Measurements from ENCODE around the gene BORCS8.
"Not testable (repeated sequence)": the region's sequence is repeated elsewhere in the genome, so short reads cannot be mapped to it uniquely, and the experiment has no call there.

Gene BORCS8

GRCh38 chr19:19147344-19147743 lies 44.6 kb downstream of the BORCS8 start:
- DNase-seq (ENCODE audit: low read depth in 1 of 2, low spot score in 1 of 2): no peak
- no peak for TF ChIP-seq JUND (IDR thresholded peaks at IDR 0.05; ENCODE audit: low read depth)
- in situ Hi-C loops (cut with HindIII; ENCODE audit: low pct_unique_long_range_greater_than_20kb, low sequenced_read_pairs): no loop called here

- no peak for DNase-seq (ENCODE audit: low read depth in 1 of 2, low spot score in 1 of 2)
- TF ChIP-seq JUND (IDR thresholded peaks at IDR 0.05; ENCODE audit: low read depth): no peak
- in situ Hi-C loops (cut with HindIII; ENCODE audit: low pct_unique_long_range_greater_than_20kb, low sequenced_read_pairs): no loop called here
Observed at GRCh38 chr19:19146865-19147264, 45.1 kb downstream of the BORCS8 start.

GRCh38 chr19:19145684-19146608 lies 46.0 kb downstream of the BORCS8 start:
- peak; percentile 64 to 71 for DNase-seq (ENCODE audit: low read depth in 1 of 2, low spot score in 1 of 2)
- in situ Hi-C loops (cut with HindIII; ENCODE audit: low pct_unique_long_range_greater_than_20kb, low sequenced_read_pairs): no loop called here
- no peak for TF ChIP-seq JUND (IDR thresholded peaks at IDR 0.05; ENCODE audit: low read depth)

GRCh38 chr19:19145281-19145680 lies 46.7 kb downstream of the BORCS8 start:
- in situ Hi-C loops (cut with HindIII; ENCODE audit: low pct_unique_long_range_greater_than_20kb, low sequenced_read_pairs): no loop called here
- no peak for DNase-seq (ENCODE audit: low read depth in 1 of 2, low spot score in 1 of 2)
- TF ChIP-seq JUND (IDR thresholded peaks at IDR 0.05; ENCODE audit: low read depth): no peak

- peak in 1 of 2 experiments; percentile 15 for DNase-seq (ENCODE audit: low read depth in 1 of 2, low spot score in 1 of 2)
- in situ Hi-C loops (cut with HindIII; ENCODE audit: low pct_unique_long_range_greater_than_20kb, low sequenced_read_pairs): no loop called here
- TF ChIP-seq JUND (IDR thresholded peaks at IDR 0.05; ENCODE audit: low read depth): no peak
Observed at GRCh38 chr19:19142347-19142746, 49.6 kb downstream of the BORCS8 start.

GRCh38 chr19:19140476-19140875 lies 51.5 kb downstream of the BORCS8 start:
- TF ChIP-seq JUND (IDR thresholded peaks at IDR 0.05; ENCODE audit: low read depth): no peak
- in situ Hi-C loops (cut with HindIII; ENCODE audit: low pct_unique_long_range_greater_than_20kb, low sequenced_read_pairs): no loop called here
- no peak for DNase-seq (ENCODE audit: low read depth in 1 of 2, low spot score in 1 of 2)

- TF ChIP-seq JUND (IDR thresholded peaks at IDR 0.05; ENCODE audit: low read depth): no peak
- no peak for DNase-seq (ENCODE audit: low read depth in 1 of 2, low spot score in 1 of 2)
- in situ Hi-C loops (cut with HindIII; ENCODE audit: low pct_unique_long_range_greater_than_20kb, low sequenced_read_pairs): no loop called here
Observed at GRCh38 chr19:19139876-19140229, 52.1 kb downstream of the BORCS8 start.

- in situ Hi-C loops (cut with HindIII; ENCODE audit: low pct_unique_long_range_greater_than_20kb, low sequenced_read_pairs): no loop called here
- no peak for TF ChIP-seq JUND (IDR thresholded peaks at IDR 0.05; ENCODE audit: low read depth)
- peak; percentile 98 to 99 for DNase-seq (ENCODE audit: low read depth in 1 of 2, low spot score in 1 of 2)
Observed at GRCh38 chr19:19138109-19138981, 53.6 kb downstream of the BORCS8 start, which contains the start of gene TMEM161A. TMEM161A (minus strand) TSS chr19:19138478; CDS start chr19:19138428, 50 bp downstream.

- in situ Hi-C loops (cut with HindIII; ENCODE audit: low pct_unique_long_range_greater_than_20kb, low sequenced_read_pairs): no loop called here
Observed at GRCh38 chr19:19137556-19138108, 54.3 kb downstream of the BORCS8 start.

GRCh38 chr19:19135713-19136112 lies 56.2 kb downstream of the BORCS8 start:
- DNase-seq (ENCODE audit: low read depth in 1 of 2, low spot score in 1 of 2); in situ Hi-C loops (cut with HindIII; ENCODE audit: low pct_unique_long_range_greater_than_20kb, low sequenced_read_pairs): not testable (repeated sequence)

More at GRCh38 chr19:19137556-19138108, 54.3 kb downstream of the BORCS8 start:
- DNase-seq (ENCODE audit: low read depth in 1 of 2, low spot score in 1 of 2): no peak
- no peak for TF ChIP-seq JUND (IDR thresholded peaks at IDR 0.05; ENCODE audit: low read depth)

- TF ChIP-seq JUND (IDR thresholded peaks at IDR 0.05; ENCODE audit: low read depth): no peak
- DNase-seq (ENCODE audit: low read depth in 1 of 2, low spot score in 1 of 2): no peak
- in situ Hi-C loops (cut with HindIII; ENCODE audit: low pct_unique_long_range_greater_than_20kb, low sequenced_read_pairs): no loop called here
Observed at GRCh38 chr19:19134687-19135158, 57.2 kb downstream of the BORCS8 start.

- no peak for TF ChIP-seq JUND (IDR thresholded peaks at IDR 0.05; ENCODE audit: low read depth)
- no peak for DNase-seq (ENCODE audit: low read depth in 1 of 2, low spot score in 1 of 2)
- in situ Hi-C loops (cut with HindIII; ENCODE audit: low pct_unique_long_range_greater_than_20kb, low sequenced_read_pairs): no loop called here
Observed at GRCh38 chr19:19133985-19134384, 58.0 kb downstream of the BORCS8 start.

Measured in T47D (cell line).